Iris pigment epithelial cell (primary cell): ENCODE measurements around the gene RBL1.
"Not testable (repeated sequence)": the region's sequence is repeated elsewhere in the genome, so short reads cannot be mapped to it uniquely, and the experiment has no call there.

ENCODE experiments used
- DNase-seq: peaks from one replicate; pipeline ENCODE4 v3.0.0-alpha.2; 2011; ENCODE audit warnings: low read depth

The RBL1 gene

GRCh38 chr20:37075932-37076685, 19.7 kb downstream of the RBL1 start:
- DNase-seq, result peak; percentile 29

GRCh38 chr20:37072293-37073196, 23.3 kb downstream of the RBL1 start:
- DNase-seq, result no peak

- peak; percentile 82 for DNase-seq
Observed at GRCh38 chr20:37071481-37071911, 24.3 kb downstream of the RBL1 start.

GRCh38 chr20:37069563-37069962, 26.2 kb downstream of the RBL1 start:
- DNase-seq, result not testable (repeated sequence)

GRCh38 chr20:37066168-37066567, 29.6 kb downstream of the RBL1 start:
- no peak for DNase-seq

DNA sequence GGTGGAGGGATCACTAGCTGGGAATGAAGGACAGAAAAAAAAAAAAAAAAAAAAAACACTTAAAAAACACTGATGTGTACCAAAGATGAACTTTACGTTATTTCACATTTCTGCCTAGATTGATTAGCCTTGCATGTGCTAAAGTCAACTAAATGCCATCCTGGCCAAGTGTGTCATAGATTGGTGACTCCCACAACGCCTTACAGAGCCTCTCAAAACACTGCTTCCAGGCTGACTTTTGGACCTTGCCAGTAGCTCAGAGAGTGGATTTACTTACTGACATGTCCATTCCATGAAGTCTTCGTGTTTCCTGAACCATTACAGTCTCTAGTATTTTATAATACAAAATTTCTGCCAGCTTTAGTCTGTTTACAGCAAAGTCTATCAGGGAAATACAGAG, 40.5 kb downstream of the RBL1 start:
- no peak for DNase-seq

DNA sequence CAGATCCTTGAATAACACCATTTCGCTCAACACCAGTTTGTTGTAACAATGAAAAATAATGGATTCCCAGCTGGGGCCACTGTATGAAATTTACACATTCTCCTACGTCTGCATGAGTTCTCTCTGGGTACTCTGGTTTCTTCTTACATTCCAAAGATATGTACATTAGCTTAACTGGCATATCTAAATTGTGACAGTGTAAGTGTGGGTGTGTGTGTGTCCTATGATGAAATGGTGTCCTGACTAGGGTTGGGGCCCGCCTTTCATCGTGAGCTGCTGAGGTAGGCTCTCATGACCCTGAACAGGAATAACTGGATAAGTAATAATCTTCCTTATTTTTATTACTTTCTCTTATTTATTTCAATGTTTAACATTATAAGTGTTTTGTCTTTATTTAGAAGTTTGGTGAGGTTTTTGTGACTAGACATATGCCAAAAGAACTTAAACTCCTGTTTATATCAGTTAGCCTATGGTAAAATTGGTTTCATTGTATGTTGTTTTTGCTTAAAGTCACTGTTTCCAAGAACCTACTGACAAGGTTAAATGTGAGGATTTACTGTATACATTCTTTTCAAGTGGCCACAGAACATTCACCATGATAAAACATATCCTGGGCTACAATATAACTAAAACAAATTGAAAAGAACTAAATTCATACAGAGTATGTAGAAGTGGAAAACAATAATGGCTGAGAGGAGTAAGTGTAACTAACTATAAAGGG, 42.4 kb downstream of the RBL1 start:
- DNase-seq, result peak; percentile 77

DNA sequence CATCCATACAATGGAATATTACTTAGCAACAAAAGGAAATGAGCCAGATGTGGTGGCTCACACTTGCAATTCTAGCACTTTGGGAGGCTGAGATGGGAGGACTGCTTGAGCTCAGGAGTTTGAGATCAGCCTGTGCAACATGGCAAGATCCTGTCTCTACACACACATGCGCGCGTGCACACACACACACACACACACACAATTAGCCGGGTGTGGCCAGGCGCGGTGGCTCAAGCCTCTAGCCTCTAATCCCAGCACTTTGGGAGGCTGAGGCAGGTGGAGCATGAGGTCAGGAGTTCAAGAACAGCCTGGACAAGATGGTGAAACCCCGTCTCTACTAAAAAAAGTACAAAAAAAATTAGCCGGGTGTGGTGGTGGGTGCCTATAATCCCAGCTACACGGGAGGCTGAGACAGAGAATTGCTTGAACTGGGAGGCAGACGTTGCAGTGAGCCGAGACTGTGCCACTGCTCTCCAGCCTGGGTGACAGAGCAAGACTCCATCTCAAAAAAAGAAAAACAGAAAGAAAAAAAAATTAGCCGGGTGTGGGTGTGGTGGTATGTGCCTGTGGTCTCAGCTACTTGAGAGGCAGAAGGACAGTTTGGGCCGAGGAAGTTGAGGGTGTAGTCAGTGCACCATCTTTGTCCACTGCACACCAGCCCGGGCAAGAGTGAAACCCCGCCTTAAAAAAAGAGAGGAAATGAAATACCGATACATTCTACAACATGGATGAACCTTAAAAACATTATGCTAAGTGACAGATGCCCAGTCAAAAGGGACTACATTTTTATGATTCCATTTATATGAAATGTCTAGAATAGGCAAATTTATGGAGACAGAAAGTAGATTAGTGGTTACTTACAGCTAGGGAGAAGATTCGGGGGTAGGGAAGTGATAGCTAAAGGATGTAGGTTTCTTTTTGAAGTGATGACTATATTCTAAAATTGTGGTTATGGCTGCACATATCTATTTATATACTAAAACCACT, 52.5 kb downstream of the RBL1 start:
- no peak for DNase-seq

DNA sequence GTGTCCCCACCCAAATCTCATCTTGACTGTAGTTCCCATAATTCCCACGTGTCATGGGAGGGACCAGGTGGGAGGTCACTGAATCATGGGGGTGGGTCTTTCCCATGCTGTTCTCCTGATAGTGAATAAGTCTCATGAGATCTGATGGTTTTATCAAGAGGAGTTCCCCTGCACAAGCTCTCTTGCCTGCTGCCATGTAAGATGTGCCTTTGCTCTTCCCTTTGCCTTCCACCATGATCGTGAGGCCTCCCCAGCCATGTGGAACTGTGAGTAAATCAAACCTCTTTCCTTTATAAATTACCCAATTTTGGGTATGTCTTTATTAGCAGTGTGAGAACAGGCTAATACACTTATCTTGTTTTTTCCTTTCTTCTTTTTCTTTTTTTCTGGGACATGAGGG, 56.4 kb downstream of the RBL1 start:
- not testable (repeated sequence) for DNase-seq

GRCh38 chr20:37032077-37032476, 63.7 kb downstream of the RBL1 start:
- no peak for DNase-seq

DNA sequence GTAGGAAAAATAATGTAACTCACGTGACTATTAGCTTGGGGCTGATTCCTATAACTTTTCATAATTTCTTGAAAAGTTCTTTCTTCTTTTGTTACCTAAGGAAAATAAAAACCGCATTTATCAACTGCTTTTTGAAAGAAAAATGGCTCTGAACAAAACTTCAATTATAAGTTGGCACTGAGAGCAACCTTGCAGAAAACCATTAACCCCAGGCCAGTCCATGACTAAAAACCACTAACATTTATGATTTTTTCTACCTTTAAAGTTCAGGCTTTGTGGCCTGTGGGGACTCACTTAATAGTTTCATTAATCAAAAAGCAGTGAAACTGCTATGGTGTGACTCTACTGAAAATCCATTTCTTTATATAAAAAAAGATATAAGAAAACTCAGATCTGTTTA, 75.2 kb downstream of the RBL1 start:
- no peak for DNase-seq

GRCh38 chr20:37012631-37013030, 83.2 kb downstream of the RBL1 start:
- DNase-seq, result not testable (repeated sequence)

- DNase-seq, result not testable (repeated sequence)
Observed at GRCh38 chr20:37011858-37012257, 83.9 kb downstream of the RBL1 start.

DNA sequence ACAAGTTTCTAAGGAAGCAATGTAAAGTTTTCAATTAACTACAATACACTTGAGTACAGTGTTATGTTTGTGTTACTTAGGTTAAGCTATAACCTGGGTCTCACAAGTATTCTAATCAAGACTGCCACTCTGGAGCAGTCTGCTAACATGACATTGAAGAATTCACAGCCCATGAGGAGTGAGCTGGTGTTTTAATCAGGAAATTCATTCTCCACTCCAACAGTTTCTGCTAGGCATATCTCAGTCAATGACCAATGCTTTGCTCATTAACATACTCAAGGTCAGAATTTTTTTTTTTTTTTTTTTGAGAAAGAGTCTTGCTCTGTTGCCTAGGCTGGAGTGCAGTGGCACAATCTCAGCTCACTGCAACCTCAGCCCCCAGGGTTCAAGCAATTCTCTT, 84.7 kb downstream of the RBL1 start:
- peak; percentile 11 for DNase-seq

DNA sequence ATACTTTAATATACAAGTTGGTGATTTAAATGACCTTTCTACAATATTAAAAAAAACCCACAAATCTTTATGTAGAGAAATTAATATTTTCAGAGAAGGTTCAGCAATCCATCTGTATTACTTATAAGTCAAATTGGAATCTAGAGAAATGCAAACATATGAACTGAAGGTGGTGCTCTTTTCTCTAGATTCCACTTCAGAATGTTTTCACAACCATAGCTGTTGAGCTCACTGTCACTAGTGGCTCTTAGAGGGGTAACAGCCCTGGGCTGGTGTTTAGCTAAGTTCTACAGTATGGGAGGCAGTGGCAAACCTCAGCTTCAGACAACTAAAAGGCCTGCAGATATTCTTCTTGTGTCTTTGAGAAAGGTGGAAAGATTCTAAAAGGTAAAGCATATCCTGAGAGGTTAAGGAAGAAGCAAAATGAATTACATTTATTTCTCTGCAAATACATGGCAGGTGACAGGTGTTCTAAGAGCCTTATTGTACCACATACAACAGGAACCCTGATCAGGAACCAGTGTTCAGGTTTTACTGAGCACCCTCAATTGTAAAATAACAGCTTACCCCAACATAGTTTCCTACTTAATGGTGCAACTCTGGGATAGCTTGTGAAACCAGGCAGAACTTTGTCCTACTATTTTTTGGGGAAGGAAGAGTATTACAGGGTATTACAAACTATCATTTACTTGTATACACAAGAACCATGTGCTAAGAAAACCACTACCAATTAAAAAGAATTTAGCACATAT, 87.7 kb downstream of the RBL1 start:
- peak; percentile 70 for DNase-seq

DNA sequence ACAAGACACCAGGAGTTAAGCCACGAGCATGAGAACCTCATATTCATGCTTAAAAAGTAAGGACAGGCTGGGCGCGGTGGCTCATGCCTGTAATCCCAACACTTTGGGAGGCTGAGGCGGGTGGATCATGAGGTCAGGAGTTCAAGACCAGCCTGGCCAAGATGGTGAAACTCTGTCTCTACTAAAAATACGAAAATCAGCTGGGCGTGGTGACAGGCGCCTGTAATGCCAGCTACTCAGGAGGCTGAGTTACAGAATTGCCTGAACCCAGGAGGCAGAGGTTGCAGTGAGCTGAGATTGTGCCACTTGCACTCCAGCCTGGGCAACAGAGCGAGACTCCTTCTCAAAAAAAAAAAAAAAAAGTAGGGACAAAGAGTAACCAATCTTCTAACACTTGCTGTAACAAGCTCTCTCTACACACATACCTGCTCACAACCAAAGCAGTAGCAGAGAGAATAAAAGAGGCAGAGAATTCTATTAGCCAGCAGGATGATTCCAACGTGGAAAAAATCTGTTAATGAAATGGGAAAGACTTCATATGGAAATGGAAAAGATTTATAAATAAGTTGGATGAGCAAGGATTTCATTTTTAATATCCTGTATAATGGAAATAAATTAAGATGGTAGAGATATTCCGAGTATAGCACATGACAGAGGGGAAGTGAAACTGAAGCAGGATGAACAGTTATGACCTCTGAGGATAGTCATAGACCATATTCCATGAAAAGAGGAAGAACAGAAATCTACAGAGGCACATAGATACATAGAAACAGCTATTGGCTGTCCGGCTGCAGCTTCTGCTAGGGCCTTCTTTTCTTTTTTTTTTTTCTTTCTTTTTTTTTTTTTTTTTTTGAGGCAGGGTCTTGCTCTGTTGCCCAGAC, 90.5 kb downstream of the RBL1 start:
- not testable (repeated sequence) for DNase-seq

DNA sequence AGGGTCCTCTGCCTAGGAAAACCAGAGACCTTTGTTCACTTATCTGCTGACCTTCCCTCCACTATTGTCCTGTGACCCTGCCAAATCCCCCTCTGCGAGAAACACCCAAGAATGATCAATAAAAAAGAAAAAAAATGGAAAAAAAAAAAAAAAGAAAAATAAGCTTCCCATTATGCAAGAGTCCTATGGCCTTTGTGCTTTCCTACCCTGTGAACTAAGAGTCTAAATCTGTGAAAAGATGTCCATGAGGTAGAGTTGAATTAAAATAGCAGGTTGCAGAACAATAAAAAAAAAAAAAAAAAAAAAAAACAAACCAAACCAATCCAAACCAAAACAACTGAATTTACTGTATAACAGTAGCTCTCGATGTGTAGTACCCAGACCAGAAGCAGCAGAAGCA, 94.2 kb downstream of the RBL1 start:
- DNase-seq, result not testable (repeated sequence)

GRCh38 chr20:37000171-37000570, 95.6 kb downstream of the RBL1 start:
- not testable (repeated sequence) for DNase-seq

DNA sequence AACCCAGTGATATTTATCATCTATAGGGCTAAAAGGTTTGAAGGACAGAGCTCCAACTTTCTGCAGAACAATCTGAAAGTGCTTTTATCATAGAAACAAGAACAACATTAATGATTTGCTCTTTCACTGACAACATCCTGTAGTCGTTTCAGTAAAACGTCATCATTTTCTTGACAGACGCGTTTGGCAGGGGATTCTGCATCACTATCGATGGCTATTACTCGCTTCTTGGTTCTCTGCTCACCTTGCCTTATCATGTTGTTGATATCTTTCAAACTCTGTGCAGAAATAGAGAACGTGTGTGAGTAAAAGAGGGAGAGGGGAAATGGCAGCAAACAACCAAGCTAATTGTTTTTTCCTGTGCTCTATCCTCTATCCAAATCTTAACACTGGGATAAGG, 97.1 kb downstream of the RBL1 start:
- no peak for DNase-seq
